Neuron (in vitro differentiated cells): ENCODE data around the gene JAK1.
"Not testable (repeated sequence)": the region's sequence is repeated elsewhere in the genome, so short reads cannot be mapped to it uniquely, and the experiment has no call there.

ENCODE experiments used
- H2AFZ ChIP-seq: one replicate; pipeline ENCODE4 v1.6.1; 2013; ENCODE audit warnings: low read depth, mild to moderate bottlenecking, inconsistent platforms, low read length, moderate library complexity
- H3K27me3 ChIP-seq: one replicate; pipeline ENCODE4 v1.6.1; 2013; ENCODE audit warnings: low read length; ENCODE audit not compliant: insufficient read depth
- H3K36me3 ChIP-seq: one replicate; pipeline ENCODE4 v1.6.1; 2013; ENCODE audit warnings: low read length; ENCODE audit not compliant: insufficient read depth
- H3K4me1 ChIP-seq: one replicate; pipeline ENCODE4 v1.6.1; 2013; ENCODE audit warnings: low read length; ENCODE audit not compliant: insufficient read depth
- H3K4me3 ChIP-seq: 2 replicates; pipeline ENCODE4 v1.5.1; 2013; ENCODE audit warnings: mild to moderate bottlenecking, low read length, moderate library complexity
- H3K9me3 ChIP-seq: one replicate; pipeline ENCODE4 v1.6.1; 2013; ENCODE audit warnings: low read length

The JAK1 gene

GRCh38 chr1:64966158-64966971, at the start of gene JAK1:
TSS of gene JAK1 (minus strand) at chr1:64966549. CDS start at chr1:64886264, 80,285 bp downstream.
- Histone ChIP-seq H3K9me3 (no peaks in the 10 kb centered on the region), H2AFZ (peak within 1 kb of the TSS; percentile 84), H3K4me3 (peak within 1 kb of the TSS; percentile 79)

GRCh38 chr1:65014321-65014720, 48.0 kb upstream of the JAK1 start:
- Histone ChIP-seq H3K36me3 (no peaks in the 10 kb centered on the region), H2AFZ (no peak overlapping the region), H3K9me3 (peaks cover 3% of the 10 kb centered on the region), H3K4me1 (no peaks in the 10 kb centered on the region), H3K27me3 (no peaks in the 10 kb centered on the region), H3K4me3 (no peak overlapping the region)

More at GRCh38 chr1:64966158-64966971, at the start of gene JAK1:
- Histone ChIP-seq H3K4me1 (peaks cover 16% of the 10 kb centered on the region), H3K36me3 (no peaks in the 10 kb centered on the region), H3K27me3 (no peaks in the 10 kb centered on the region)

GRCh38 chr1:65011983-65012382, 45.6 kb upstream of the JAK1 start:
- no peaks in the 10 kb centered on the region for H3K36me3 ChIP-seq
- H2AFZ ChIP-seq: no peak overlapping the region
- peaks cover 3% of the 10 kb centered on the region for H3K9me3 ChIP-seq
- no peaks in the 10 kb centered on the region for H3K27me3 ChIP-seq
- no peak overlapping the region for H3K4me3 ChIP-seq
- no peaks in the 10 kb centered on the region for H3K4me1 ChIP-seq

GRCh38 chr1:65009724-65010420, 43.5 kb upstream of the JAK1 start:
- Histone ChIP-seq H3K27me3 (no peaks in the 10 kb centered on the region), H3K36me3 (no peaks in the 10 kb centered on the region), H2AFZ (no peak overlapping the region), H3K4me1 (no peaks in the 10 kb centered on the region), H3K9me3 (no peaks in the 10 kb centered on the region), H3K4me3 (no peak overlapping the region)

- no peak overlapping the region for H2AFZ ChIP-seq
- no peaks in the 10 kb centered on the region for H3K36me3 ChIP-seq
- H3K27me3 ChIP-seq: no peaks in the 10 kb centered on the region
- no peaks in the 10 kb centered on the region for H3K4me1 ChIP-seq
- H3K4me3 ChIP-seq: no peak overlapping the region
- H3K9me3 ChIP-seq: no peaks in the 10 kb centered on the region
Measured at GRCh38 chr1:65009176-65009575, 42.8 kb upstream of the JAK1 start.

- Histone ChIP-seq H3K36me3 (no peaks in the 10 kb centered on the region), H2AFZ (no peak overlapping the region), H3K9me3 (no peaks in the 10 kb centered on the region), H3K4me1 (no peaks in the 10 kb centered on the region), H3K4me3 (no peak overlapping the region), H3K27me3 (no peaks in the 10 kb centered on the region)
Measured at GRCh38 chr1:65006806-65007205, 40.5 kb upstream of the JAK1 start.

GRCh38 chr1:65003316-65003664, 36.9 kb upstream of the JAK1 start:
- H3K4me3 ChIP-seq: no peak overlapping the region
- H2AFZ ChIP-seq: no peak overlapping the region
- no peaks in the 10 kb centered on the region for H3K27me3 ChIP-seq
- H3K4me1 ChIP-seq: no peaks in the 10 kb centered on the region
- no peaks in the 10 kb centered on the region for H3K36me3 ChIP-seq
- H3K9me3 ChIP-seq: peaks cover 3% of the 10 kb centered on the region

- H3K36me3 ChIP-seq: no peaks in the 10 kb centered on the region
- no peaks in the 10 kb centered on the region for H3K27me3 ChIP-seq
- H3K9me3 ChIP-seq: peaks cover 3% of the 10 kb centered on the region
- H3K4me3 ChIP-seq: peak overlapping the region; percentile 42
- H2AFZ ChIP-seq: no peak overlapping the region
- no peaks in the 10 kb centered on the region for H3K4me1 ChIP-seq
Measured at GRCh38 chr1:65002508-65003315, 36.4 kb upstream of the JAK1 start.

GRCh38 chr1:65002156-65002507, 35.8 kb upstream of the JAK1 start:
- Histone ChIP-seq H3K4me3 (peak overlapping the region; percentile 42), H3K36me3 (no peaks in the 10 kb centered on the region), H2AFZ (no peak overlapping the region), H3K9me3 (peaks cover 3% of the 10 kb centered on the region), H3K4me1 (no peaks in the 10 kb centered on the region), H3K27me3 (no peaks in the 10 kb centered on the region)

GRCh38 chr1:65001231-65001792, 35.0 kb upstream of the JAK1 start:
- Histone ChIP-seq H3K4me3 (no peak overlapping the region), H3K27me3 (no peaks in the 10 kb centered on the region), H3K9me3 (peaks cover 3% of the 10 kb centered on the region), H3K4me1 (no peaks in the 10 kb centered on the region), H3K36me3 (no peaks in the 10 kb centered on the region), H2AFZ (no peak overlapping the region)

GRCh38 chr1:64998425-64998948, 32.1 kb upstream of the JAK1 start:
- H3K27me3 ChIP-seq: not testable (repeated sequence)

GRCh38 chr1:64996541-64997257, 30.4 kb upstream of the JAK1 start:
- no peak overlapping the region for H2AFZ ChIP-seq
- no peak overlapping the region for H3K4me3 ChIP-seq
- H3K27me3 ChIP-seq: no peaks in the 10 kb centered on the region
- peaks cover 3% of the 10 kb centered on the region for H3K9me3 ChIP-seq
- no peaks in the 10 kb centered on the region for H3K36me3 ChIP-seq
- no peaks in the 10 kb centered on the region for H3K4me1 ChIP-seq

More at GRCh38 chr1:64998425-64998948, 32.1 kb upstream of the JAK1 start:
- H3K4me1 ChIP-seq, H2AFZ ChIP-seq, H3K9me3 ChIP-seq, H3K36me3 ChIP-seq, H3K4me3 ChIP-seq: not testable (repeated sequence)
